A549 treated with Hydrocortisone at 1 μM for 4 hours (cell line): ENCODE measurements around the gene GBA2. TPM values are rescaled to one million over a fixed set of nuclear protein-coding genes. Genes with fewer than 3 reads are reported as not detected.

ENCODE experiments used
- total RNA-seq: library from RNA; stranded (reverse); fragments of 200-300 nt; extraction: Qiagen RNA extraction; gene quantifications from 5 replicates; pipeline ENCODE4 v1.2.3, GENCODE V29; 2022

GBA2 gene
- 31.2 to 37.5 TPM (median 35.7 TPM) in 5 replicates for total RNA-seq

GRCh38 chr9:35748858-35749514, at the start of gene GBA2, which contains the start of gene RGP1:
Gene GBA2, minus strand, starts transcription at chr9:35749228. Its CDS starts 524 bp downstream, at chr9:35748704.
Gene RGP1, plus strand, starts transcription at chr9:35749287. Its CDS starts 469 bp downstream, at chr9:35749756.

DNA sequence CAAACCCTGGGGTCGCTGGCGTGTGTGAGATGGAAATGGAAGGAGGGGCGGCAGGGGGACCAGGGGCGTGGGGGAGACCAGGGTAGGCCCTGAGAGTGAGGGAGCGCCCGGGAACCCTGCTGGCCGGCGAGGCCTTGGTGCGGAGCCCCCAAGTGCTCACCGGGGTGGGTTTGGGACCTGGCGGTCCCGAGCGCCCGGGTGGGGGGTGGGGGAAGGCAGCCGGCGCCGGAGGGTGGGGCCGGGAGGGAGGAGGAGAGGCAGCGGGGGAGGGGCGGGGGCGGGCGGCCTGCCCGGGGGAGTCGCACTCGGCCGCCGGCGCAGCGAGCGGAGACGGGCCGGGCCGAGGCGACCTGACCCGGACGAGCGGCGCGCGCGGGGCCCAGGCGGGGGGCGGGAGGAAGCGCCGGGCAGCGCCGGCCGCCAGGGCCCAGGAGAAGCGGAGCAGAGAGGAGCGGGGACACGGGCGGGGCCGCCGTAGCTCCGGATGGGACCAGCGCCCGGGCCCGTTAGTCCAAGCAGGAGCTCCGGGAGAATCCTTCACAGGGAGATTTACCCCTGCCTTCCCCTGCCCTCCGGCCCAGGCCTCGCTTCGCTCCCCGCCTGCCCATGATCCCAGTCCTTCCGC, 42.4 kb upstream of the GBA2 start, which contains the start of gene NPR2:
Gene NPR2 (plus strand): TSS at position 295 of the 625 bp plus-strand sequence. CDS start 818 bp downstream, outside the sequence.

GRCh38 chr9:35754264-35754663, 5.2 kb upstream of the GBA2 start, which contains the start of gene MSMP:
Gene MSMP, minus strand, starts transcription at chr9:35754276. Its CDS starts 147 bp downstream, at chr9:35754129.

DNA sequence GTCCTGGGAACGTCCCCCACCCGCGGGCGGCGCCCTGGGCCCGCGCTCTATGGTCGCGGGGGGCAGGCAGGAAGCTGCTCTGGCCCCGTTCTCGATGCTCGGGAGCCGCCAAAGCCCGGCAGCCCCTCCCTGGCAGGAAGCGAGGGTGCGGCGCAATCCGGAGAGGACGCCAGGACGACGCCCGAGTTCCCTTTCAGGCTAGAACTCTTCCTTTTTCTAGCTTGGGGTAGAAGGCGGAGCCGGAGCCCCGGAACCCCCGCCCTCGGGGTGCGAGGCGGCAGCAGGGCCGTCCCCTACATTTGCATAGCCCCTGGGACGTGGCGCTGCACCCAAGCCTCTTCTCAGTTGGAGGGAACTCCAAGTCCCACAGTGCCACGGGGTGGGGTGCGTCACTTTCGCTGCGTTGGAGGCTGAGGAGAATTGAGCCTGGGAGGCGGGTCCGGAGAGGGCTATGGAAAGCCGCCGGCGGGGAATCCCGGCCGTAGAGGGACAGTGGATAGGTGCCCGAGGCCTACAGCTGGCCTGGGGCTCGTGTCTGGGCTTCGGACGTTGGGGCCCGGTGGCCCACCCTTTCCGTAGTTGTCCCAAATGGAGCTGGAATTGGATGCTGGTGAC, 16.7 kb downstream of the GBA2 start, which contains the start of the genes CREB3 and TLN1:
Gene CREB3 (plus strand): TSS at position 482 of the 615 bp plus-strand sequence. CDS start 107 bp downstream, at position 589.
Gene TLN1 (minus strand): TSS at position 11 of the 615 bp plus-strand sequence. CDS start 6,501 bp downstream, outside the sequence.

DNA sequence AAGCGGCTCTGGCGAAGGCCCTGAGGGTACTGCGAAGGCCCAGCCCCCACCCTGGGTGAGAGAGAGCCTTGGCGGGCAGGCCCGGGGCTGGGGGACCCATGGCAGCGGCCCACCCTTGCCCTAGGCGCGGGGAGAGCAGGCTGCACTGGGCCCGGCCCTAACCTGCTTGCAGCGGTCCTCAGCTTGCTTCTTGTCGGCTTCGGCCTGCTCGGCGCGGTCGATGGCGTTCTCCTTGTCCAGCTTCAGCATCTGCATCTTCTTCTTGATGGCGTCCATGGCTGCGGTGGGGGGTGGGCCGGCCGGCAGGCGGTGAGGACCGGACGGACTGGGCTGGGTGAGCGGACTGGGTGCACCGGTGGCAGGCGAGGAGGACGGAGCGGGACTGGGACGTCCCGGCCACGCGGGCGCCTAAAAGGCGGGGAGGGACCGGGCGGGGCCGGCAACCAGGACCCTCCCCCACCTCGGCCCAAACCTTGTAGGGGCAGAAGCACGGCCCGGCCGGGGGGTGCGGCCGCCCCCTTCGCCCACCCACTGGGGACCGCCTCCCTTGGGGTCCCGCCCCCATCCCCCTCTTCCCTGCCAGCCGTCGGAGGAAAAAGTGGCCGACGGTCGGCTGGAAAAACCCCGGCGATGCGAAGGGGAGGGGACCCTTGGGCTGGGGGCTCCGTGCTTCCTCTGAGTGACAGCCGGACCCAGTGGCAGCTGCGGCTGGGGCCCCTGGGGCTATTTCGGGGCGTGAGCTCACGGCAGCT, 59.3 kb downstream of the GBA2 start, which contains the start of gene TPM2:
Gene TPM2 (minus strand): TSS at position 384 of the 752 bp plus-strand sequence. CDS start 108 bp downstream, at position 276.

Other genes with a start within 250 kb of the GBA2 start
- 25.3 to 29.8 TPM (median 28.8 TPM) in 5 replicates for gene TESK1, start 144.0 kb downstream of the GBA2 start, total RNA-seq
- gene CD72, start 130.8 kb downstream of the GBA2 start, total RNA-seq, result 0.11 to 0.20 TPM (median 0.15 TPM) in 4 of 5 replicates, not detected in the other
- gene SIT1, start 98.3 kb downstream of the GBA2 start, total RNA-seq, result not detected in 5 replicates
- gene RMRP, start 91.2 kb downstream of the GBA2 start, total RNA-seq, result 8.7 to 24.4 TPM (median 17.9 TPM) in 4 of 5 replicates, not detected in the other
- gene CCDC107, start 90.9 kb downstream of the GBA2 start, total RNA-seq, result 23.0 to 32.2 TPM (median 31.3 TPM) in 5 replicates
- gene ARHGEF39, start 84.0 kb downstream of the GBA2 start, total RNA-seq, result 13.6 to 18.2 TPM (median 17.4 TPM) in 5 replicates
- gene CA9, start 75.3 kb downstream of the GBA2 start, total RNA-seq, result 4.3 to 7.6 TPM (median 7.1 TPM) in 5 replicates
- 626 to 688 TPM (median 676 TPM) in 5 replicates for gene TPM2, start 59.3 kb downstream of the GBA2 start, total RNA-seq
- 111 to 160 TPM (median 122 TPM) in 5 replicates for gene TLN1, start 17.0 kb downstream of the GBA2 start, total RNA-seq
- 55.6 to 64.0 TPM (median 57.5 TPM) in 5 replicates for gene CREB3, start 16.6 kb downstream of the GBA2 start, total RNA-seq
- 12.6 to 19.2 TPM (median 16.0 TPM) in 5 replicates for gene RGP1, start 59 bp upstream of the GBA2 start, total RNA-seq
- 0.40 to 0.58 TPM in 2 of 5 replicates, not detected in the others for gene MSMP, start 5.0 kb upstream of the GBA2 start, total RNA-seq
- gene NPR2, start 42.4 kb upstream of the GBA2 start, total RNA-seq, result 3.8 to 6.9 TPM (median 5.4 TPM) in 5 replicates
- gene SPAG8, start 63.0 kb upstream of the GBA2 start, total RNA-seq, result 0.27 to 0.49 TPM (median 0.35 TPM) in 5 replicates
- 55.0 to 109 TPM (median 99.7 TPM) in 5 replicates for gene HINT2, start 65.8 kb upstream of the GBA2 start, total RNA-seq
- not detected in 5 replicates for gene FAM221B, start 79.5 kb upstream of the GBA2 start, total RNA-seq
- gene TMEM8B, start 80.0 kb upstream of the GBA2 start, total RNA-seq, result 2.6 to 4.0 TPM (median 3.3 TPM) in 5 replicates
- not detected in 5 replicates for gene OR13J1, start 121.2 kb upstream of the GBA2 start, total RNA-seq
- 0.20 to 0.47 TPM (median 0.30 TPM) in 5 replicates for gene HRCT1, start 157.0 kb upstream of the GBA2 start, total RNA-seq
- 0.05 to 0.15 TPM (median 0.07 TPM) in 3 of 5 replicates, not detected in the others for gene SPAAR, start 160.3 kb upstream of the GBA2 start, total RNA-seq
- gene OR2S2, start 208.9 kb upstream of the GBA2 start, total RNA-seq, result not detected in 5 replicates